SK-N-SH (cell line): Measurements from ENCODE around the gene SRGAP1. TPM values are rescaled to one million over a fixed set of nuclear protein-coding genes. Genes with fewer than 3 reads are reported as not detected.

ENCODE experiments used
- CTCF ChIA-PET: fragments of 300-600, 350-600 bp; formaldehyde crosslinking; extraction: SDS; loops from one replicate; lab custom pipeline; 2021; lab: Yijun Ruan, JAX
- POLR2A ChIA-PET: fragments of 350-600 bp; sonication (Branson Sonifier 250); formaldehyde crosslinking; extraction: SDS; loops from one replicate; lab custom pipeline; 2020; ENCODE audit warnings: antibody characterized with exemption, inconsistent platforms; lab: Yijun Ruan, JAX
- DNase-seq: peaks from one replicate; pipeline ENCODE4 v3.0.0; 2012
- H2AFZ ChIP-seq: fragments of 200-600 bp; sonication (generic); 2 replicates; pipeline ENCODE4 v1.8.1; 2016; ENCODE audit warnings: antibody characterized with exemption, mild to moderate bottlenecking, low read depth
- H3F3A ChIP-seq: fragments of 200-600 bp; sonication (generic); replicated peaks from 2 replicates; pipeline ENCODE3; 2016; ENCODE audit warnings: antibody characterized with exemption, mild to moderate bottlenecking; ENCODE audit not compliant: insufficient read depth
- H3K27ac ChIP-seq, 2 experiments: fragments of 200-500 bp in 1 of 2; fragments of 200-600 bp in 1 of 2; sonication (Bioruptor generic) in 1 of 2; sonication (generic), shearing (Covaris generic) in 1 of 2; 2 replicates each; pipeline versions ENCODE4 v1.5.1 to v1.6.1; 2014 to 2016; ENCODE audit warnings: low read depth in 2 of 2, inconsistent platforms in 1 of 2, low read length in 1 of 2, mild to moderate bottlenecking in 1 of 2, mixed read lengths in 1 of 2
- H3K27me3 ChIP-seq: fragments of 200-600 bp; sonication (generic), shearing (Covaris generic); 2 replicates; pipeline ENCODE4 v1.6.1; 2016; ENCODE audit warnings: mixed run types; ENCODE audit not compliant: insufficient read depth
- H3K36me3 ChIP-seq, 2 experiments: fragments of 200-500 bp in 1 of 2; fragments of 200-600 bp in 1 of 2; sonication (Bioruptor generic) in 1 of 2; sonication (generic) in 1 of 2; replicated peaks in 1 of 2; 2 replicates each; pipeline versions ENCODE3 to v1.5.1; 2014 to 2016; ENCODE audit warnings: low read length in 1 of 2, mild to moderate bottlenecking in 1 of 2; ENCODE audit not compliant: insufficient read depth in 2 of 2, control insufficient read depth in 1 of 2
- H3K4me1 ChIP-seq, 2 experiments: fragments of 200-500 bp in 1 of 2; fragments of 200-600 bp in 1 of 2; sonication (Bioruptor generic) in 1 of 2; sonication (generic), shearing (Covaris generic) in 1 of 2; 2 replicates each; pipeline versions ENCODE4 v1.5.1 to v1.6.1; 2014 to 2016; ENCODE audit warnings: low read depth in 1 of 2, low read length in 1 of 2, mixed run types in 1 of 2; ENCODE audit not compliant: insufficient read depth in 2 of 2, control insufficient read depth in 1 of 2
- H3K4me2 ChIP-seq: fragments of 200-600 bp; sonication (generic), shearing (Covaris generic); 2 replicates; pipeline ENCODE4 v1.6.1; 2017; ENCODE audit warnings: mixed run types
- H3K4me3 ChIP-seq, 2 experiments: fragments of 200-500 bp in 1 of 2; fragments of 200-600 bp in 1 of 2; sonication (Bioruptor generic) in 1 of 2; sonication (generic), shearing (Covaris generic) in 1 of 2; 2 replicates each; pipeline versions ENCODE4 v1.5.1 to v1.8.1; 2014 to 2016; ENCODE audit warnings: low read depth in 2 of 2, inconsistent platforms in 1 of 2, low read length in 1 of 2, mild to moderate bottlenecking in 1 of 2, mixed read lengths in 1 of 2, moderate library complexity in 1 of 2
- H3K79me2 ChIP-seq: fragments of 200-600 bp; sonication (generic); 2 replicates; pipeline ENCODE4 v1.8.1; 2017; ENCODE audit warnings: mild to moderate bottlenecking; ENCODE audit not compliant: insufficient read depth
- H3K9ac ChIP-seq: fragments of 200-600 bp; sonication (generic); 2 replicates; pipeline ENCODE4 v1.6.1; 2017; ENCODE audit warnings: mixed run types
- H3K9me2 ChIP-seq: fragments of 200-600 bp; sonication (generic); 2 replicates; pipeline ENCODE4 v1.6.1; 2017; ENCODE audit warnings: mixed run types
- H3K9me3 ChIP-seq: fragments of 200-600 bp; sonication (generic); 2 replicates; pipeline ENCODE4 v1.6.1; 2017; ENCODE audit warnings: mixed run types, mild to moderate bottlenecking, moderate library complexity
- H4K20me1 ChIP-seq: fragments of 200-600 bp; sonication (generic); 2 replicates; pipeline ENCODE4 v1.6.1; 2017; ENCODE audit warnings: mild to moderate bottlenecking, mixed run types; ENCODE audit not compliant: insufficient read depth
- CHD2 ChIP-seq: fragments of 150-350 bp; IDR thresholded peaks from 2 replicates; pipeline ENCODE4 v1.6.1; 2018; ENCODE audit warnings: low read length; ENCODE audit not compliant: partially characterized antibody
- CTCF ChIP-seq: fragments of 200-600 bp; sonication (generic); IDR thresholded peaks from 2 replicates; pipeline ENCODE4 v1.6.1; 2017; ENCODE audit warnings: antibody characterized with exemption, mild to moderate bottlenecking, moderate library complexity
- EP300 ChIP-seq, 2 experiments: IDR thresholded peaks; 2 replicates each; pipeline versions ENCODE4 v1.4.0 to v1.6.1; 2012; ENCODE audit warnings: borderline replicate concordance in 1 of 2, low read depth in 1 of 2, low read length in 1 of 2
- EZH2phosphoT487 ChIP-seq: fragments of 200-600 bp; sonication (generic); IDR thresholded peaks from 2 replicates; pipeline ENCODE4 v1.6.1; 2017; ENCODE audit warnings: low read depth, mixed run types, mild to moderate bottlenecking, antibody characterized with exemption, moderate library complexity, borderline replicate concordance
- FOSL2 ChIP-seq: IDR thresholded peaks from 2 replicates; pipeline ENCODE4 v1.4.0; 2012; ENCODE audit warnings: low read depth, mild to moderate bottlenecking, moderate library complexity, borderline replicate concordance
- FOXJ3 ChIP-seq: sonication (generic); formaldehyde crosslinking; IDR thresholded peaks from 2 replicates; pipeline ENCODE4 v1.5.1; 2020; ENCODE audit warnings: mild to moderate bottlenecking, missing genetic modification reagents
- GABPA ChIP-seq: IDR thresholded peaks from 2 replicates; pipeline ENCODE4 v1.4.0; 2012; ENCODE audit warnings: low read depth, mild to moderate bottlenecking
- MAX ChIP-seq: IDR thresholded peaks from 2 replicates; pipeline ENCODE4 v1.4.0; 2012; ENCODE audit warnings: low read depth
- MEF2A ChIP-seq: IDR thresholded peaks from 2 replicates; pipeline ENCODE4 v1.4.0; 2012; ENCODE audit warnings: low read depth, borderline replicate concordance
- MXI1 ChIP-seq: IDR thresholded peaks from 2 replicates; pipeline ENCODE4 v1.6.1; 2012; ENCODE audit warnings: mild to moderate bottlenecking, low read depth, low read length, improper control_type of control experiment
- PBX3 ChIP-seq: IDR thresholded peaks from 2 replicates; pipeline ENCODE4; 2012
- POLR2AphosphoS5 ChIP-seq: IDR thresholded peaks from 2 replicates; pipeline ENCODE4 v1.6.1; 2012; ENCODE audit warnings: low read depth, low read length
- REST ChIP-seq: IDR thresholded peaks from 2 replicates; pipeline ENCODE4 v1.6.1; 2012; ENCODE audit warnings: mild to moderate bottlenecking, low read depth, low read length, moderate library complexity
- RFX5 ChIP-seq: IDR thresholded peaks from 2 replicates; pipeline ENCODE4 v1.6.1; 2012; ENCODE audit warnings: mild to moderate bottlenecking, improper control_type of control experiment, low read length
- RXRA ChIP-seq: IDR thresholded peaks from 2 replicates; pipeline ENCODE4 v1.4.0; 2012; ENCODE audit warnings: low read depth, mild to moderate bottlenecking, borderline replicate concordance
- SMC3 ChIP-seq: IDR thresholded peaks from 2 replicates; pipeline ENCODE4 v1.6.1; 2012; ENCODE audit warnings: low read depth, low read length, improper control_type of control experiment
- WGBS: methylation state at CpG from one replicate; pipeline ENCODE4 v1.1.6; 2017; ENCODE audit warnings: low lambda C conversion rate; 5-methylcytosine and 5-hydroxymethylcytosine counted together
- polyA plus RNA-seq, 3 experiments: library from polyadenylated mRNA; depleted of rRNA; stranded (reverse); fragments of >200 nt; gene quantifications; 2 replicates each; pipeline ENCODE4 v1.2.3, GENCODE V29; 2012

SRGAP1 gene
- polyA plus RNA-seq, 1 of the 3 experiments (the other 2 are of a cell fraction), result 2.6 TPM

- TF ChIP-seq REST, result no peak
- TF ChIP-seq CHD2, result no peak
- no peak for TF ChIP-seq EZH2phosphoT487
- TF ChIP-seq EP300 (IDR thresholded peaks at IDR 0.05; ENCODE audit: borderline replicate concordance in 1 of 2, low read depth in 1 of 2, low read length in 1 of 2), result no peak
- no peak for TF ChIP-seq GABPA
- no peak for TF ChIP-seq RFX5
- no peak for TF ChIP-seq MXI1
- TF ChIP-seq RXRA, result no peak
- no peak for TF ChIP-seq FOSL2
These were observed 243.3 kb downstream of the SRGAP1 start (continued) for GRCh38 chr12:64087761-64088160.

GRCh38 chr12:64088431-64089349 is 244.2 kb downstream of the SRGAP1 start:
- Histone ChIP-seq H4K20me1 (no peaks in the 10 kb centered on the region), H3K9ac (peak overlapping the region; percentile 44; the same call in 1 of the 2 replicates), H3K9me2 (no peaks in the 10 kb centered on the region), H3K27me3 (no peaks in the 10 kb centered on the region), H3K79me2 (no peaks in the 10 kb centered on the region; the same call in 1 of the 2 replicates), H3K27ac (peak overlapping the region; percentile 87 to 89), H3K4me2 (peak overlapping the region; percentile 74), H3F3A (peaks cover 27% of the 10 kb centered on the region), H2AFZ (peak overlapping the region; percentile 11; the same call in 1 of the 2 replicates), H3K4me3 (peak overlapping the region; percentile 12 to 42; a peak in 2 of 4 replicates), H3K36me3 (peaks cover 5 to 13% of the 10 kb centered on the region in 2 experiments), H3K4me1 (peaks cover 41 to 47% of the 10 kb centered on the region in 2 experiments), H3K9me3 (no peaks in the 10 kb centered on the region)
- CTCF ChIA-PET, result interaction anchor here (0.6 to 8.3 kb wide), 3 partner anchors 93 to 244 kb away, joined by 3 to 41 read pairs (median 8); partner anchors contain the start of gene SRGAP1
- 10% methylated on average over 12 of the region's 12 CpGs for WGBS
- peak; percentile 37 for DNase-seq
- POLR2A ChIA-PET, result no interaction called here
- TF ChIP-seq CHD2 (no peak), FOXJ3 (CRISPR knock-in tag) (no peak), EP300 (IDR thresholded peaks at IDR 0.05; ENCODE audit: borderline replicate concordance in 1 of 2, low read depth in 1 of 2, low read length in 1 of 2) (peak; percentile 56 to 57; a peak in 3 of 4 replicates), MXI1 (no peak), MEF2A (no peak), POLR2AphosphoS5 (no peak; the same call in 1 of the 2 replicates), PBX3 (peak; percentile 55; the same call in 1 of the 2 replicates), CTCF (no peak), RFX5 (no peak), SMC3 (no peak), EZH2phosphoT487 (no peak), REST (no peak), MAX (peak; percentile 68; the same call in 1 of the 2 replicates)
